GM12873 (cell line): Measurements from ENCODE around the gene CDK8.

Experiments
- TF ChIP-seq, protein P1 (sequence below): IDR thresholded peaks from 2 replicates; pipeline ENCODE4 v1.5.1; 2012; ENCODE audit warnings: low read depth, mild to moderate bottlenecking, moderate library complexity, low read length, control low read depth; ENCODE audit not compliant: insufficient read depth; ENCODE audit errors: missing control alignments

The CDK8 gene

DNA sequence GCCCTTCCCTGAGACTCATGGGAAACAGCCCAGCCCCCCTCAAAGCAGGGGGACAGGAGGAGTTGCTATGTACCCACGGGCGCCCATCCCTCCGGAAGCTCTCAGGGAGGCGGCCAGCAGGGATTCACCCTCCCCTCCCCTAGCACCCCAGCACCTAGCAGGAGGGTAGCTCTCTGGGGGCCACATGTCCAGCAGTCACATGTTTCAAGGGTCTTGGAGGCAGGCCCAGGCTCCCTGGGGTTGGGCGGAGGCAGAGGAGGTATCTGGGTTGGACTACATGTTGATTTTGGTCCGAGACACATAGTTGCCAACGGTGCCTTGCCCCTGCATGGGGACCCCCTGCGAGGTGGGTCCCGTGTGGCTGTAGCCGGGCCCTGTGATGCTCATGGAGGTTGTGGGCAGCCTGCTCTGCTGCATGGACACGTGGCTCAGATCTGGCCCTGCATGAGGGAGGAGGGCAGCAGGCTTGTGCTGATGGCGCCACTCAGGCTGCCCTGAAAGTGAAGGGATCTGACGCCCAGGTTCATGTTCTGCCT is 24.8 kb upstream of the CDK8 start:
- TF ChIP-seq, protein P1, sequence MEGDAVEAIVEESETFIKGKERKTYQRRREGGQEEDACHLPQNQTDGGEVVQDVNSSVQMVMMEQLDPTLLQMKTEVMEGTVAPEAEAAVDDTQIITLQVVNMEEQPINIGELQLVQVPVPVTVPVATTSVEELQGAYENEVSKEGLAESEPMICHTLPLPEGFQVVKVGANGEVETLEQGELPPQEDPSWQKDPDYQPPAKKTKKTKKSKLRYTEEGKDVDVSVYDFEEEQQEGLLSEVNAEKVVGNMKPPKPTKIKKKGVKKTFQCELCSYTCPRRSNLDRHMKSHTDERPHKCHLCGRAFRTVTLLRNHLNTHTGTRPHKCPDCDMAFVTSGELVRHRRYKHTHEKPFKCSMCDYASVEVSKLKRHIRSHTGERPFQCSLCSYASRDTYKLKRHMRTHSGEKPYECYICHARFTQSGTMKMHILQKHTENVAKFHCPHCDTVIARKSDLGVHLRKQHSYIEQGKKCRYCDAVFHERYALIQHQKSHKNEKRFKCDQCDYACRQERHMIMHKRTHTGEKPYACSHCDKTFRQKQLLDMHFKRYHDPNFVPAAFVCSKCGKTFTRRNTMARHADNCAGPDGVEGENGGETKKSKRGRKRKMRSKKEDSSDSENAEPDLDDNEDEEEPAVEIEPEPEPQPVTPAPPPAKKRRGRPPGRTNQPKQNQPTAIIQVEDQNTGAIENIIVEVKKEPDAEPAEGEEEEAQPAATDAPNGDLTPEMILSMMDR: no peak

DNA sequence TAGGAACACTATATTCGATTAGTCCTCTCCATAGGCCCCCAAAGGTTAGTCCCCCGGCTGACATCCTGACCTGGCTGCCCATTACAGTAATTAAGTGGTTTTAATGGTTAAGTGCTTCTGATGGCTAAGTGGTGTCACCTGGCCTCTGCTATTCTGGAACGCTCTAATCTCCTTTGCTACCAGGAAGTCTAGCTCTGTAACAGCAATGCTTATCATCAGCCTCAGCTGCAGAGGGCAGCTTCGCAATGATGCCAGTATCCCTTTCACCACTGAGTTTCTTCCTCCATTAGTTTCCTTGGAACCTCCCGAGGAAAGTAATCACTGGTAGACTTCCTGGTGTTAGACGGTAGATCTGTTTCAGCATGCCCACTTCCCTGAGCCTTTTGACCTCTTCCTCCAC is 23.2 kb upstream of the CDK8 start:
- TF ChIP-seq, protein P1: no peak

GRCh38 chr13:26236296-26236695 is 17.6 kb upstream of the CDK8 start:
- TF ChIP-seq, protein P1: no peak

GRCh38 chr13:26246154-26246553 is 7.8 kb upstream of the CDK8 start:
- TF ChIP-seq, protein P1: no peak

GRCh38 chr13:26247011-26247410 is 6.9 kb upstream of the CDK8 start:
- TF ChIP-seq, protein P1: no peak

DNA sequence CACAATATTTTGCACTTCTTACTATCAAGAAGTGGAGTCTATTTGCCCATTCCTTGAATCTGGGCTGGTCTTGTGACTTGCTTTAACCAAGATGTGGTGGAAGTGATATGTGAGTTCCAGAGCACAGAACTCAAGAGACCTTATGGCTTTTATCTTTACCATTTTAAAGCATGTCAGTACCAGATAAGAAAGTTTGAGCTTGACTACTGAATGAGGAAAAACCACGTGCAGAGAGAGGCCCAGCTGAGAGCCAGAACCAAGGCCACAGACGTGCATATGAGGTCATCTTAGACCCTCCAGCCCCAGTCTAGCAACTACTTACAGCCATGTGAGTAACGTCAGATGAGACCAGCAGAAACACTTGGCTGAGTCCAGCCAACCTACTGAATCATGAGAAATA is 6.3 kb upstream of the CDK8 start:
- TF ChIP-seq, protein P1: no peak

GRCh38 chr13:26249551-26249950 is 4.4 kb upstream of the CDK8 start:
- TF ChIP-seq, protein P1: no peak
